Measurements from ENCODE around the gene PARD3. TPM values are rescaled to one million over a fixed set of nuclear protein-coding genes. Genes with fewer than 3 reads are reported as not detected.

The PARD3 gene
- total and polyA plus RNA-seq, 2 donors (not counting 1 experiment from before 2014, with no cell fraction given), result 24.0 to 46.4 TPM

GRCh38 chr10:34589275-34589674 is 225.8 kb downstream of the PARD3 start:
- Histone ChIP-seq H3K9me3 (ENCODE audit: control insufficient read depth, insufficient read depth, low read depth, low read length) (no peaks in the 10 kb centered on the region), H3K79me2 (ENCODE audit: control insufficient read depth, insufficient read depth, low read length) (no peaks in the 10 kb centered on the region), H2AFZ (ENCODE audit: low read length) (no peak overlapping the region), H3K27me3 (ENCODE audit: control insufficient read depth, insufficient read depth, low read length) (no peaks in the 10 kb centered on the region), H3K4me3 (replicated peaks in 1 of 4; ENCODE audit: control extremely low read depth in 1 of 4, insufficient read depth in 1 of 4, low read depth in 3 of 4, low read length in 4 of 4) (no peak overlapping the region), H3K9ac (ENCODE audit: insufficient read depth, low read length) (no peak overlapping the region), H3K36me3 (ENCODE audit: control insufficient read depth, insufficient read depth, low read length) (no peaks in the 10 kb centered on the region), H3K4me2 (ENCODE audit: extremely low read depth, insufficient read depth, low read length) (no peak overlapping the region), H4K20me1 (ENCODE audit: control insufficient read depth, extremely low read depth, insufficient read depth, low read length) (no peaks in the 10 kb centered on the region), H3K27ac (ENCODE audit: insufficient read depth, low read length) (no peak overlapping the region), H3K4me1 (ENCODE audit: control insufficient read depth, extremely low read depth, insufficient read depth, low read length) (peaks cover 3% of the 10 kb centered on the region)
- TF ChIP-seq EZH2 (IDR thresholded peaks at IDR 0.05; ENCODE audit: low read length, missing control alignments) (no peak), CTCF (conservative IDR thresholded peaks at IDR 0.05 in 1 of 2, IDR thresholded peaks at IDR 0.05 in 1 of 2; ENCODE audit: low read depth in 1 of 2, low read length in 2 of 2) (no peak)
- no peak for DNase-seq (ENCODE audit: low read depth in 2 of 2)

- no peaks in the 10 kb centered on the region for H3K79me2 ChIP-seq (ENCODE audit: control insufficient read depth, insufficient read depth, low read length)
- no peak for TF ChIP-seq CTCF (conservative IDR thresholded peaks at IDR 0.05 in 1 of 2, IDR thresholded peaks at IDR 0.05 in 1 of 2; ENCODE audit: low read depth in 1 of 2, low read length in 2 of 2)
- TF ChIP-seq EZH2 (IDR thresholded peaks at IDR 0.05; ENCODE audit: low read length, missing control alignments), result no peak
Measured at GRCh38 chr10:34587680-34588019, 227.4 kb downstream of the PARD3 start.

GRCh38 chr10:34587002-34587679 is 228.0 kb downstream of the PARD3 start:
- Histone ChIP-seq H4K20me1 (ENCODE audit: control insufficient read depth, extremely low read depth, insufficient read depth, low read length) (no peaks in the 10 kb centered on the region), H2AFZ (ENCODE audit: low read length) (no peak overlapping the region), H3K4me3 (replicated peaks in 1 of 4; ENCODE audit: control extremely low read depth in 1 of 4, insufficient read depth in 1 of 4, low read depth in 3 of 4, low read length in 4 of 4) (no peak overlapping the region), H3K9ac (ENCODE audit: insufficient read depth, low read length) (no peak overlapping the region), H3K27me3 (ENCODE audit: control insufficient read depth, insufficient read depth, low read length) (no peaks in the 10 kb centered on the region), H3K36me3 (ENCODE audit: control insufficient read depth, insufficient read depth, low read length) (no peaks in the 10 kb centered on the region), H3K4me1 (ENCODE audit: control insufficient read depth, extremely low read depth, insufficient read depth, low read length) (peaks cover 8% of the 10 kb centered on the region), H3K27ac (ENCODE audit: insufficient read depth, low read length) (no peak overlapping the region), H3K9me3 (ENCODE audit: control insufficient read depth, insufficient read depth, low read depth, low read length) (no peaks in the 10 kb centered on the region), H3K79me2 (ENCODE audit: control insufficient read depth, insufficient read depth, low read length) (no peaks in the 10 kb centered on the region), H3K4me2 (ENCODE audit: extremely low read depth, insufficient read depth, low read length) (no peak overlapping the region)
- TF ChIP-seq CTCF (conservative IDR thresholded peaks at IDR 0.05 in 1 of 2, IDR thresholded peaks at IDR 0.05 in 1 of 2; ENCODE audit: low read depth in 1 of 2, low read length in 2 of 2) (no peak), EZH2 (IDR thresholded peaks at IDR 0.05; ENCODE audit: low read length, missing control alignments) (no peak)
- peak in 1 of 2 donors; percentile 65 for DNase-seq (ENCODE audit: low read depth in 2 of 2)

More at GRCh38 chr10:34587680-34588019, 227.4 kb downstream of the PARD3 start:
- Histone ChIP-seq H3K4me3 (replicated peaks in 1 of 4; ENCODE audit: control extremely low read depth in 1 of 4, insufficient read depth in 1 of 4, low read depth in 3 of 4, low read length in 4 of 4) (no peak overlapping the region), H3K9ac (ENCODE audit: insufficient read depth, low read length) (no peak overlapping the region), H3K27me3 (ENCODE audit: control insufficient read depth, insufficient read depth, low read length) (no peaks in the 10 kb centered on the region), H3K36me3 (ENCODE audit: control insufficient read depth, insufficient read depth, low read length) (no peaks in the 10 kb centered on the region), H3K27ac (ENCODE audit: insufficient read depth, low read length) (no peak overlapping the region), H3K9me3 (ENCODE audit: control insufficient read depth, insufficient read depth, low read depth, low read length) (no peaks in the 10 kb centered on the region), H3K4me1 (ENCODE audit: control insufficient read depth, extremely low read depth, insufficient read depth, low read length) (peaks cover 5% of the 10 kb centered on the region), H2AFZ (ENCODE audit: low read length) (no peak overlapping the region), H3K4me2 (ENCODE audit: extremely low read depth, insufficient read depth, low read length) (no peak overlapping the region), H4K20me1 (ENCODE audit: control insufficient read depth, extremely low read depth, insufficient read depth, low read length) (no peaks in the 10 kb centered on the region)
- peak in 1 of 2 donors; percentile 75 for DNase-seq (ENCODE audit: low read depth in 2 of 2)

Measured in fibroblast of lung (primary cell).